Trophoblast cell (in vitro differentiated cells and primary cell): ENCODE data around the gene RASA3.

Experiments used
- DNase-seq, 2 donors: peaks; one replicate each; pipeline ENCODE4 v3.0.0-alpha.2; 2016
- H2AFZ ChIP-seq: 2 replicates; pipeline ENCODE4 v1.6.1; 2013; ENCODE audit warnings: low read length, moderate library complexity, mild to moderate bottlenecking; ENCODE audit not compliant: insufficient read depth, poor library complexity
- H2AK5ac ChIP-seq: 2 replicates; pipeline ENCODE4 v1.6.1; 2013; ENCODE audit warnings: mild to moderate bottlenecking, low read length
- H2BK120ac ChIP-seq: 2 replicates; pipeline ENCODE4 v1.6.1; 2013; ENCODE audit warnings: low read length, mild to moderate bottlenecking, moderate library complexity; ENCODE audit not compliant: insufficient read depth, poor library complexity
- H2BK12ac ChIP-seq: 2 replicates; pipeline ENCODE4 v1.6.1; 2013; ENCODE audit warnings: mild to moderate bottlenecking, low read length, moderate library complexity
- H2BK5ac ChIP-seq: 2 replicates; pipeline ENCODE4 v1.6.1; 2013; ENCODE audit warnings: low read length, low read depth, moderate library complexity, mild to moderate bottlenecking; ENCODE audit not compliant: poor library complexity
- H3K14ac ChIP-seq: 2 replicates; pipeline ENCODE4 v1.6.1; 2013; ENCODE audit warnings: mild to moderate bottlenecking, low read length
- H3K18ac ChIP-seq: 2 replicates; pipeline ENCODE4 v1.6.1; 2013; ENCODE audit warnings: mild to moderate bottlenecking, low read length
- H3K23ac ChIP-seq: 2 replicates; pipeline ENCODE4 v1.6.1; 2013; ENCODE audit warnings: low read length
- H3K27ac ChIP-seq: 2 replicates; pipeline ENCODE4 v1.5.1; 2013; ENCODE audit warnings: low read depth, mild to moderate bottlenecking, inconsistent platforms, low read length, moderate library complexity
- H3K27me3 ChIP-seq: 2 replicates; pipeline ENCODE4 v1.6.1; 2013; ENCODE audit warnings: inconsistent platforms, mild to moderate bottlenecking, low read length, moderate library complexity; ENCODE audit not compliant: insufficient read depth
- H3K36me3 ChIP-seq, 2 experiments: 1 replicate in 1 of 2; 2 replicates in 1 of 2; pipeline ENCODE4 v1.6.1; 2013; ENCODE audit warnings: low read length in 2 of 2, mild to moderate bottlenecking in 2 of 2, moderate library complexity in 1 of 2; ENCODE audit not compliant: insufficient read depth in 2 of 2, control insufficient read depth in 1 of 2
- H3K4ac ChIP-seq: 2 replicates; pipeline ENCODE4 v1.6.1; 2013; ENCODE audit warnings: low read depth, mild to moderate bottlenecking, low read length, moderate library complexity
- H3K4me1 ChIP-seq, 2 experiments: 1 replicate in 1 of 2; 2 replicates in 1 of 2; pipeline ENCODE4 v1.6.1; 2013; ENCODE audit warnings: low read length in 2 of 2, mild to moderate bottlenecking in 2 of 2, moderate library complexity in 1 of 2; ENCODE audit not compliant: insufficient read depth in 2 of 2, control insufficient read depth in 1 of 2
- H3K4me2 ChIP-seq: 2 replicates; pipeline ENCODE4 v1.6.1; 2013; ENCODE audit warnings: inconsistent platforms, mild to moderate bottlenecking, low read length, moderate library complexity
- H3K4me3 ChIP-seq: 2 replicates; pipeline ENCODE4 v1.5.1; 2013; ENCODE audit warnings: mild to moderate bottlenecking, low read depth, low read length, inconsistent platforms
- H3K79me1 ChIP-seq: one replicate; pipeline ENCODE4 v1.6.1; 2013; ENCODE audit warnings: low read length
- H3K79me2 ChIP-seq: 2 replicates; pipeline ENCODE4 v1.6.1; 2013; ENCODE audit warnings: low read length, mild to moderate bottlenecking; ENCODE audit not compliant: control insufficient read depth, insufficient read depth, poor library complexity
- H3K9ac ChIP-seq: 2 replicates; pipeline ENCODE4 v1.6.1; 2013; ENCODE audit warnings: mild to moderate bottlenecking, low read length
- H3K9me3 ChIP-seq: 2 replicates; pipeline ENCODE4 v1.6.1; 2013; ENCODE audit warnings: low read depth, mild to moderate bottlenecking, control low read depth, inconsistent platforms, low read length; ENCODE audit not compliant: insufficient read depth
- H4K12ac ChIP-seq: 2 replicates; pipeline ENCODE4 v1.6.1; 2013; ENCODE audit warnings: low read depth, mild to moderate bottlenecking, low read length, moderate library complexity
- H4K8ac ChIP-seq: 2 replicates; pipeline ENCODE4 v1.6.1; 2013; ENCODE audit warnings: low read depth, mild to moderate bottlenecking, low read length, moderate library complexity
- H4K91ac ChIP-seq: one replicate; pipeline ENCODE4 v1.6.1; 2013; ENCODE audit warnings: low read depth, mild to moderate bottlenecking, low read length, moderate library complexity
- WGBS: extraction: QIAGEN DNeasy Blood & Tissue Kit; methylation state at CpG from one replicate; pipeline ENCODE4 v1.1.7; 2013; ENCODE audit warnings: missing lambda C conversion rate; ENCODE audit not compliant: insufficient read length, insufficient coverage; ENCODE audit errors: extremely low coverage; 5-methylcytosine and 5-hydroxymethylcytosine counted together

RASA3 gene

GRCh38 chr13:114068656-114069318 is 63.6 kb downstream of the RASA3 start:
- Histone ChIP-seq H3K4me3 (no peak overlapping the region), H2AK5ac (no peak overlapping the region), H2AFZ (no peak overlapping the region), H3K27me3 (no peaks in the 10 kb centered on the region), H3K4ac (no peak overlapping the region), H3K36me3 (peaks cover 3 to 6% of the 10 kb centered on the region in 2 experiments), H3K27ac (peak overlapping the region; percentile 67), H2BK12ac (peak overlapping the region; percentile 91), H3K9ac (no peak overlapping the region), H3K4me2 (no peak overlapping the region), H2BK5ac (no peak overlapping the region), H3K14ac (peak overlapping the region; percentile 77), H3K9me3 (no peaks in the 10 kb centered on the region), H3K23ac (no peak overlapping the region), H4K8ac (peak overlapping the region; percentile 77), H4K91ac (peak overlapping the region; percentile 59), H4K12ac (no peak overlapping the region), H3K18ac (no peak overlapping the region), H3K79me1 (peaks cover 33% of the 10 kb centered on the region), H3K4me1 (peaks cover 19 to 25% of the 10 kb centered on the region in 2 experiments), H3K79me2 (peaks cover 8% of the 10 kb centered on the region), H2BK120ac (peak overlapping the region; percentile 65)
- peak in 1 of 2 donors; percentile 27 for DNase-seq
- no CpG with 5 or more reads among the region's 19 CpGs for WGBS

GRCh38 chr13:114067886-114068651 is 64.4 kb downstream of the RASA3 start:
- peak overlapping the region; percentile 16 for H2AK5ac ChIP-seq
- no CpG with 5 or more reads among the region's 24 CpGs for WGBS
- peaks cover 23 to 28% of the 10 kb centered on the region in 2 experiments for H3K4me1 ChIP-seq
- peak overlapping the region; percentile 1 for H4K91ac ChIP-seq
- peaks cover 0 to 3% of the 10 kb centered on the region in 2 experiments for H3K36me3 ChIP-seq
- H3K9me3 ChIP-seq, result no peaks in the 10 kb centered on the region
- no peak overlapping the region for H2BK5ac ChIP-seq
- no peak overlapping the region for H3K4ac ChIP-seq
- H4K12ac ChIP-seq, result no peak overlapping the region
- H3K27ac ChIP-seq, result no peak overlapping the region
- peak overlapping the region; percentile 7 for H2BK12ac ChIP-seq
- peaks cover 10% of the 10 kb centered on the region for H3K79me2 ChIP-seq
- H2AFZ ChIP-seq, result no peak overlapping the region
- no peak overlapping the region for H3K4me3 ChIP-seq
- peak in 1 of 2 donors; percentile 19 for DNase-seq
- H2BK120ac ChIP-seq, result no peak overlapping the region
- H3K27me3 ChIP-seq, result no peaks in the 10 kb centered on the region
- no peak overlapping the region for H3K4me2 ChIP-seq
- H4K8ac ChIP-seq, result no peak overlapping the region
- H3K9ac ChIP-seq, result no peak overlapping the region
- H3K14ac ChIP-seq, result peak overlapping the region; percentile 40
- peak overlapping the region; percentile 41 for H3K18ac ChIP-seq
- no peak overlapping the region for H3K23ac ChIP-seq
- peaks cover 36% of the 10 kb centered on the region for H3K79me1 ChIP-seq

- DNase-seq, result peak in 1 of 2 donors; percentile 22
- Histone ChIP-seq H3K27ac (no peak overlapping the region), H3K27me3 (no peaks in the 10 kb centered on the region), H3K4ac (no peak overlapping the region), H3K36me3 (peaks cover 0 to 3% of the 10 kb centered on the region in 2 experiments), H3K79me2 (peaks cover 10% of the 10 kb centered on the region), H3K9ac (no peak overlapping the region), H2BK120ac (no peak overlapping the region), H3K4me1 (peaks cover 23 to 28% of the 10 kb centered on the region in 2 experiments), H2AFZ (no peak overlapping the region), H3K79me1 (peaks cover 39% of the 10 kb centered on the region), H4K91ac (no peak overlapping the region), H4K12ac (no peak overlapping the region), H3K9me3 (peaks cover 2% of the 10 kb centered on the region), H2BK12ac (peak overlapping the region; percentile 53), H3K18ac (no peak overlapping the region), H3K23ac (no peak overlapping the region), H2BK5ac (no peak overlapping the region), H4K8ac (no peak overlapping the region), H2AK5ac (no peak overlapping the region), H3K4me3 (no peak overlapping the region), H3K4me2 (no peak overlapping the region), H3K14ac (no peak overlapping the region)
- no CpG with 5 or more reads among the region's 9 CpGs for WGBS
Observed at GRCh38 chr13:114067381-114067885, 65.0 kb downstream of the RASA3 start.

- Histone ChIP-seq H3K4me2 (no peak overlapping the region), H3K27me3 (no peaks in the 10 kb centered on the region), H3K4ac (no peak overlapping the region), H3K79me2 (peaks cover 10% of the 10 kb centered on the region), H2BK5ac (no peak overlapping the region), H3K9ac (no peak overlapping the region), H2AK5ac (peak overlapping the region; percentile 44), H3K4me3 (no peak overlapping the region), H4K12ac (no peak overlapping the region), H3K14ac (peak overlapping the region; percentile 42), H4K8ac (peak overlapping the region; percentile 20), H4K91ac (peak overlapping the region; percentile 96), H3K27ac (no peak overlapping the region), H2BK120ac (no peak overlapping the region), H2AFZ (no peak overlapping the region), H3K79me1 (peaks cover 39% of the 10 kb centered on the region), H3K9me3 (peaks cover 4% of the 10 kb centered on the region), H3K4me1 (peaks cover 23 to 28% of the 10 kb centered on the region in 2 experiments), H3K23ac (no peak overlapping the region), H3K18ac (no peak overlapping the region), H3K36me3 (peaks cover 0 to 3% of the 10 kb centered on the region in 2 experiments), H2BK12ac (peak overlapping the region; percentile 23)
- no CpG with 5 or more reads among the region's 7 CpGs for WGBS
- no peak for DNase-seq
Observed at GRCh38 chr13:114066956-114067355, 65.5 kb downstream of the RASA3 start.
